Lung microvascular endothelial cell (primary cell): ENCODE measurements around the gene RCAN2. TPM values are rescaled to one million over a fixed set of nuclear protein-coding genes. Genes with fewer than 3 reads are reported as not detected.

ENCODE experiments used
- total RNA-seq: library from RNA; depleted of rRNA; stranded (reverse); fragments of >200 nt; gene quantifications from 2 replicates; pipeline ENCODE4 v1.2.1, GENCODE V29; 2014

Gene RCAN2
- total RNA-seq, 1 donor from 2014 or later: not detected

Other genes with a start within 250 kb of the RCAN2 start
- under 0.01 and 0.60 TPM in 2 replicates for gene CYP39A1, start 161.4 kb upstream of the RCAN2 start, total RNA-seq
- gene SLC25A27, start 161.5 kb upstream of the RCAN2 start, total RNA-seq: 0.22 and 1.4 TPM in 2 replicates
- under 0.01 TPM in 1 of 2 replicates, not detected in the other for gene TDRD6, start 196.4 kb upstream of the RCAN2 start, total RNA-seq
- gene PLA2G7, start 243.9 kb upstream of the RCAN2 start, total RNA-seq: not detected in 2 replicates